ENCODE results near the gene OTOGL.

GRCh38 chr12:80377140-80377794 lies 277.9 kb downstream of the OTOGL start:
- TF ChIP-seq CTCF (IDR thresholded peaks at IDR 0.05) (no peak), POLR2A (IDR thresholded peaks at IDR 0.05; ENCODE audit: low read length) (no peak), HMGXB4 (CRISPR knock-in tag; IDR thresholded peaks at IDR 0.05; ENCODE audit: borderline replicate concordance) (no peak), MAZ (IDR thresholded peaks at IDR 0.05; ENCODE audit: borderline replicate concordance, low read depth, low read length) (no peak), RCOR1 (IDR thresholded peaks at IDR 0.05; ENCODE audit: low read depth, low read length) (no peak)
